IPS-15b (cell line): ENCODE measurements around the gene VIT.

Experiments used
- H3K27me3 ChIP-seq: one replicate; pipeline ENCODE4 v1.6.1; 2013; ENCODE audit warnings: low read length; ENCODE audit not compliant: control insufficient read depth, insufficient read depth
- H3K36me3 ChIP-seq: one replicate; pipeline ENCODE4 v1.6.1; 2013; ENCODE audit warnings: low read length; ENCODE audit not compliant: control insufficient read depth, insufficient read depth
- H3K4me1 ChIP-seq: one replicate; pipeline ENCODE4 v1.6.1; 2013; ENCODE audit warnings: mild to moderate bottlenecking, low read length; ENCODE audit not compliant: control insufficient read depth, insufficient read depth
- H3K4me3 ChIP-seq: one replicate; pipeline ENCODE4 v1.5.1; 2013; ENCODE audit warnings: low read depth, low read length
- H3K9ac ChIP-seq: one replicate; pipeline ENCODE4 v1.6.1; 2013; ENCODE audit warnings: low read depth, mild to moderate bottlenecking, low read length
- H3K9me3 ChIP-seq: one replicate; pipeline ENCODE4 v1.6.1; 2013; ENCODE audit warnings: mild to moderate bottlenecking, low read length; ENCODE audit not compliant: control insufficient read depth, insufficient read depth

VIT gene

DNA sequence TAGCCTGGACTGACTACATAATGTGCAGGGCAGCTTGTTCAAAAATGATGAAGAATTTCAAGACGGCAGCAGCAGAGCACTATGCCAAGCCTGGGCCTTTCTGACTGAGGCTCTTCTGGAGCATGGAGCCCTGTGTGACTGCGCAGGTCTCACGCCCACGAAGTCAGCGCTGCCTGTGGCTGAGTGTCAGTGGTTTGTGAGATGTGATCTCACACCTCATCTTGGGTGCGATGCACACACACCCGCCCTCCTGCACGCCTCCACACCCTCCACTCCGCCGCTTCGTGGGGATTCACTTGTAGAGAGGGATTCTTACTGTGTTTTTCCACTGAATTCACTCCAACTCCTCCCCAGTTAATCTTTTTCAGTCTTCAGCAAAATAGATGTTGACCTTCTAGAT, 103.9 kb downstream of the VIT start:
- Histone ChIP-seq H3K36me3 (no peaks in the 10 kb centered on the region), H3K4me3 (no peak overlapping the region), H3K4me1 (peaks cover 9% of the 10 kb centered on the region), H3K9me3 (no peaks in the 10 kb centered on the region), H3K27me3 (no peaks in the 10 kb centered on the region), H3K9ac (no peak overlapping the region)

DNA sequence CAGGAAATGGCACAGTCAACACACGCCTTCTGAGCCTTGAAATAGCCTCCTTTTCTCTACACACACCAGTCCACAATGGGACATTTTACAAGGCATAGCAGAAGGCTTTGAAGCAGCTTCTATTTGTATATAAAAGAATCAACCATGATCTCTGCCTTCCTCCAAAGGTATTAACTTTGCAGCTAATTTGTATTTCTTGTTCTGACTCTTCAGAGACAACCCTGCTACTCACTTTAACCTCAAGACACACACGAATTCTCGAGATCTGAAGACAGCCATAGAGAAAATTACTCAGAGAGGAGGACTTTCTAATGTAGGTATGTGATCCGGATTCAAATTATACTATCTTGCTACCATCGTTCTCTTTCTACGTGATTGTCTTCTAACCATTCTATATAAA, 104.6 kb downstream of the VIT start:
- H3K36me3 ChIP-seq, result no peaks in the 10 kb centered on the region
- peaks cover 9% of the 10 kb centered on the region for H3K4me1 ChIP-seq
- H3K9me3 ChIP-seq, result no peaks in the 10 kb centered on the region
- H3K27me3 ChIP-seq, result no peaks in the 10 kb centered on the region
- H3K4me3 ChIP-seq, result no peak overlapping the region
- H3K9ac ChIP-seq, result no peak overlapping the region

DNA sequence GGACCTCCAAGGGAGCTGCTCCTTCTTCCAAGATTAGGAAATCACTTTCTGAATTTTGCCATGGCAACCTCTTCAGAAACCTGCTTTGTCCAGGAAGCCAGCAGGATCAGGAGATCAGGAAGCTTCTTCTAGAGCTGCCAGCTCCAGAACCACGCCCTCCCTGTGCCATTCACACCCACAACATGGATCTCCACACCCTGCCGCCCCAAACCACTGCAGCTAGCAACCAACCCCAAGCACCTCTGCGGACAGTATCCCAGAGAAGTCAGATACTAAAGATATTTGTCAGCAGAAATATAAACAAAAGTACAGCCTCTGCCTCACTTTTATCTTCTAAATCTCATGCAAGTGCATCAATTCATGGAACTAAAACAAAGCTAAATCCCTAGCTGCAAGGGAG, 106.4 kb downstream of the VIT start:
- Histone ChIP-seq H3K4me1 (peaks cover under 1% of the 10 kb centered on the region), H3K27me3 (no peaks in the 10 kb centered on the region), H3K4me3 (no peak overlapping the region), H3K9ac (no peak overlapping the region), H3K9me3 (no peaks in the 10 kb centered on the region), H3K36me3 (no peaks in the 10 kb centered on the region)

DNA sequence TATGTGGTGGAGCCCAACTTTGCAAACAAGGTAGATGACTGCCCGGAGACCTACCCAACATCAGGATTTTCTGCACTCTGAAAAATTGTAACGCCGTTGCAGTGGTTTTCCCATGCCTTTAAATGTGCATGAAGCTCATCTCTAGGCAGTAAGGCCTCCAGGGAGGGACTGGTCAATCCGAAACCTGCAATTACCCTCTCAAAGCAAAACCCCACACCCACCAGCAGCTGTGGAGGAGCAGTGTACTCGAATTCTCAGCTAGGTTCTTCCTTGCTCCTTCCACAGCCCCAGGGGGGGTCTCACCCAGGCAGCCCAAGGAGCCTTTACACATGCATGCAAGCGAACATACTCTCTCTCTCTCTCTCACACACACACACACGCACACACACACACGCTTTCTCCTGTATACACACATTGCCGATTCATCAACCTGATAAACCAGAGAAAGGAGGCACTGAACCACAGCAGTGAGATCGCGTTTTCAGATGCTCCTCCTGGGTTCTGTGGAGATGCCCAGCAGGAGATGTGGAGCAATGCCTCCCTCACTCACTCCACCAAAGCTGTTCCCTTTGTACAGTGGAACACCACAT, 109.2 kb downstream of the VIT start:
- no peaks in the 10 kb centered on the region for H3K27me3 ChIP-seq
- no peak overlapping the region for H3K9ac ChIP-seq
- no peaks in the 10 kb centered on the region for H3K4me1 ChIP-seq
- no peak overlapping the region for H3K4me3 ChIP-seq
- no peaks in the 10 kb centered on the region for H3K9me3 ChIP-seq
- H3K36me3 ChIP-seq, result no peaks in the 10 kb centered on the region

DNA sequence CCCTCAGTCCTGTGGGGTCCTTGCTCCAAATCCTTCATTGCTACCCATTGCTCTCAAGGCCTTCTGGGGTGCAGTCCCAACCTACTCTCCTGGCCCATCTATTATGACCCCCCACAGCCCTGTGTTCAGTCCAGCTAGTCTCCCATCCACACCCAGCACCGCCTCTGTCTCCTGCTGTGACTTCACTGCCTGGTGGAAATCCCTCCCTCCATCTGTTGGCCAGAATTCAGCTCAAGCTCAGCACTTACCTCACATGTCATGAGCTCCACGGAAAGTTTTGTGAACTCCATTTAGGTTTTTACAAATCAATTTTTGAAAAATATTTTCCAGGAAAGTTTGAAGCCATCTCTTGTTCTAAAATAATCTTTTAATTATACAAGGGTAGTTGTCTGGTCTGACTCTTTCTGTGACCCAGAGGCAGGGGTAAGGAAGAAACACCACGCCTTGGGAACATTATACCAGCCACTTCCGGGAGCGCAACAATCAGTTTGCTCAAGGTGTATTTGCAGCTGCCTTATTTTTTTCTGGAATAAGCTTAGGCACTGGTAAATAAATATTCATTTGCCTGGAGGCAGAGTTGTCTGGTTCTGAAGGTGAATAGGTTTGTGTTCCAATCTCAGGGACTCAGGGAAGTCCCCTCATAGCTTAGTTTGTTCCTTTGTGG, 110.8 kb downstream of the VIT start:
- Histone ChIP-seq H3K27me3 (no peaks in the 10 kb centered on the region), H3K36me3 (no peaks in the 10 kb centered on the region), H3K9ac (no peak overlapping the region), H3K4me3 (no peak overlapping the region), H3K9me3 (no peaks in the 10 kb centered on the region), H3K4me1 (no peaks in the 10 kb centered on the region)

DNA sequence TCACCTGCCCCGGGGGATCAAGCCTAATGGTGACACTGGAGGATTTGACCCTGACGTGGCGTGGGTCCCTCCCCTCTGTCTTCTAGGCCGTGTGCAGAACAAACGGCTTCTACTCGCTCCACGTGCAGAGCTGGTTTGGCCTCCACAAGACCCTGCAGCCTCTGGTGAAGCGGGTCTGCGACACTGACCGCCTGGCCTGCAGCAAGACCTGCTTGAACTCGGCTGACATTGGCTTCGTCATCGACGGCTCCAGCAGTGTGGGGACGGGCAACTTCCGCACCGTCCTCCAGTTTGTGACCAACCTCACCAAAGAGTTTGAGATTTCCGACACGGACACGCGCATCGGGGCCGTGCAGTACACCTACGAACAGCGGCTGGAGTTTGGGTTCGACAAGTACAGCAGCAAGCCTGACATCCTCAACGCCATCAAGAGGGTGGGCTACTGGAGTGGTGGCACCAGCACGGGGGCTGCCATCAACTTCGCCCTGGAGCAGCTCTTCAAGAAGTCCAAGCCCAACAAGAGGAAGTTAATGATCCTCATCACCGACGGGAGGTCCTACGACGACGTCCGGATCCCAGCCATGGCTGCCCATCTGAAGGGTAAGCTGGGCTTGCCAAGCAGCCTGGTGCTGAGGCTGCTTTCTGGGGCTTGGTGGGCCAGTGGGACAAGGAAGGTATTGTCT, 112.0 kb downstream of the VIT start:
- Histone ChIP-seq H3K4me3 (no peak overlapping the region), H3K9me3 (no peaks in the 10 kb centered on the region), H3K9ac (no peak overlapping the region)

DNA sequence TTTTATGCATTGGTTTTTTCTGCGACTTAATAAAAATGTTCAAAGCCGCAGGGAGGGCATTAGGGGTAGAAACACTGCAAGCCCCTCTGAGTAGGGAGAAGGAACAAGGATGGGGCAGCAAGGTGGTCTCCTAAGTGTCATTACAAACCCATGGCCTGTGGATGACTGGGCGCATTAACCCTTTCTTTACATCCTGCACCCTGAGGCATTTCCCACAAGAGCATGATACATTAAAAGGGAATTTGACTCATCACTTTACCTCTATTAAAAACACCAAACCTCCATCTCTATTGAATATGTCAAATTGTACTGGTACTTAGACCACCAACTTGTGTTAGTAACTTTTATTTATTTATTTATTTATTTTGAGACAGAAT, 112.5 kb downstream of the VIT start:
- Histone ChIP-seq H3K9ac (no peak overlapping the region), H3K27me3 (no peaks in the 10 kb centered on the region)

More for the DNA sequence above, 112.0 kb downstream of the VIT start:
- H3K36me3 ChIP-seq, result no peaks in the 10 kb centered on the region
- H3K4me1 ChIP-seq, result no peaks in the 10 kb centered on the region
- no peaks in the 10 kb centered on the region for H3K27me3 ChIP-seq

DNA sequence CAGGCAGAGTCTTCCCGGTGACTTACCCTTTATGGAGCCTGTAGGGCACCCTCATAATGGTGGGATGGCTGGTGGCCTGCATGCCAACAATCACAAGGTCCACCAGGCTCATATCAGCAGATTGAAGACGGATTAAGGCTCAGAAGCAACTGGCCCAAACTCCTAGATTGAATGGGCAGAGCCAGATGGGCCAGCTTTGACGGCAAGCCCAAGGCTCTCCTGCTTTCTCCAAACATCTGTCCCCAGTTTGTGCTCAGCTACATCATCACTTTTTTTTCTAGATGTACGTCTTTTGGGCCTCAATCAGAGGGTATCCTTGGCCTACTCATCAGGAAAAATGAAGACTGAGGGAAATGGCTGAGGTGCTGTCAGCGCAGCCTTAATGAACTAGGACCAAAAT, 114.6 kb downstream of the VIT start:
- H3K36me3 ChIP-seq, result no peaks in the 10 kb centered on the region
- no peak overlapping the region for H3K4me3 ChIP-seq
- no peaks in the 10 kb centered on the region for H3K4me1 ChIP-seq

More for the DNA sequence above, 112.5 kb downstream of the VIT start:
- Histone ChIP-seq H3K4me1 (no peaks in the 10 kb centered on the region), H3K4me3 (no peak overlapping the region), H3K36me3 (no peaks in the 10 kb centered on the region), H3K9me3 (no peaks in the 10 kb centered on the region)

DNA sequence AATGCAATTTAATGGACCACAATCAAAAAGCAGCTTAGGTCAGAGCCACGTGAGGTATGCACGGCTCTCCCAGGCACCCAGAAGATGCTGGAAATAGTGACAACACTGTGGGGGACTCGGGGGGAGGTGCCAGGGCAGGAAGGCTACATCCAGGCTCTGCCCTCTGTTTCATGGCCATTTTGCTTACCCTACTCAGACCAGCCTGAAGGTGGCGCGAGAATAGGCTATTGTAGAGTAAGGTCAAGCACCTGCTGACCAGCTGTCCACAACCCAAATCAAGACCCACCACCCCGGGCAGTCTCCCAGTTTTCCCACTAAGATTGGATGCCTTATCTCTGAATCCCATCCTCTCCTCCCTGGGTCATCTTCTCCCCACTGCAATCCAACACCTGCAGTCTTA, 115.7 kb downstream of the VIT start:
- Histone ChIP-seq H3K36me3 (no peaks in the 10 kb centered on the region), H3K9me3 (no peaks in the 10 kb centered on the region), H3K9ac (no peak overlapping the region), H3K27me3 (no peaks in the 10 kb centered on the region), H3K4me3 (no peak overlapping the region), H3K4me1 (no peaks in the 10 kb centered on the region)

More for the DNA sequence above, 114.6 kb downstream of the VIT start:
- Histone ChIP-seq H3K9ac (no peak overlapping the region), H3K9me3 (no peaks in the 10 kb centered on the region), H3K27me3 (no peaks in the 10 kb centered on the region)

DNA sequence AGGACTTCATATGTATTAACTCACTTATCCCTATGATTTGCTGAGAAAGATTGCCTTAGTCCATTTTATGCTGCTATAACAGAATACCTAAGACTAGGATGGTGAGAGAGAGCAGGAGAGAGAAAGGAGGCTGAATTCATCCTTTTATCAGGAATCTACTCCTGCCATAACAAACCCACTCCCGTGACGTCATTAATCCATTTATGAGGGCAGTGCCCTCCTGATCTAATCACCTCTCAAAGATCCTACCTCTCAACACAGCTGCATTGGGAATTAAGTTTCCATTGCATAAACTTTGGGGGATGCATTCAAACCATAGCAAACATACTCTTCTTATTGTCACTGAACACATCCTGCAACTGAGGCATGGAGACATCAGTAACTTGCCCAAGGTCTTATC, 122.0 kb downstream of the VIT start:
- Histone ChIP-seq H3K4me3 (no peak overlapping the region), H3K36me3 (no peaks in the 10 kb centered on the region), H3K9ac (no peak overlapping the region), H3K9me3 (no peaks in the 10 kb centered on the region), H3K4me1 (no peaks in the 10 kb centered on the region), H3K27me3 (no peaks in the 10 kb centered on the region)

DNA sequence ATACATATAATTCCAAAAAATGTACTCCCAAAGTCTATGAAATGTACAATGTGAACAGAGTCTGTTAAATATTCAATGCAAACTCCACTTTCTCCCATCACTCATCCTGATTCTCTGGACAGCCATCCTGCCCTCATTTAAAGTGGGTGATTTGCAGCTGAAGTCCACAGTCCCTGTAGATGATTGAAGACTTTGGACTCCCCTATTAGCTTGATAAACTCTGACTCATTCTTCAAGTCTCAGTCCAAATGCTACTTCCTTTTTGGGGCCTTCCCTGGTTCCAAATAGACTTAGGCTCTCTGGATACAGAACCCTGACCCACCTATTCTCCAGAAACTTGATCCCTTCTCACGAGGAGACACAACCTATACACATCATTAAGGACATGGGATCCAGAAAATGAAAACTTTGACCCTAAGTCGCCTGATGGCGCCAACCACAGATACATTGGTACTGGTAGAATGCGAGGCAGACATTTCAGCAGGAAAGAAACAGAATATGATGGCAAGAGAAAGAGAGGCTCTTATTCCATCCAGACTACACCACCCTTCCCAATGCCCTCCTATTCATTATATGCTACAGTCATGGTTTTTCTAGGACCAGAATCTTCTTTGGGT, 122.7 kb downstream of the VIT start:
- H3K4me3 ChIP-seq, result no peak overlapping the region
- H3K9me3 ChIP-seq, result no peaks in the 10 kb centered on the region
- no peaks in the 10 kb centered on the region for H3K27me3 ChIP-seq
- peaks cover 3% of the 10 kb centered on the region for H3K4me1 ChIP-seq
- no peaks in the 10 kb centered on the region for H3K36me3 ChIP-seq
- H3K9ac ChIP-seq, result no peak overlapping the region
